Neuronal stem cell (in vitro differentiated cells): ENCODE results near the gene PCBP3.
"Not testable (repeated sequence)": the region's sequence is repeated elsewhere in the genome, so short reads cannot be mapped to it uniquely, and the experiment has no call there.

Experiments used
- DNase-seq: peaks from one replicate; pipeline ENCODE4 v3.0.0-alpha.2; 2013; ENCODE audit warnings: low spot score
- H2AFZ ChIP-seq: one replicate; pipeline ENCODE4 v1.6.1; 2013; ENCODE audit warnings: mild to moderate bottlenecking, low read length, inconsistent platforms
- H2AK5ac ChIP-seq: 2 replicates; pipeline ENCODE4 v1.6.1; 2013; ENCODE audit warnings: low read depth, mild to moderate bottlenecking, inconsistent platforms, low read length, moderate library complexity, mixed read lengths
- H2BK120ac ChIP-seq: 2 replicates; pipeline ENCODE4 v1.6.1; 2013; ENCODE audit warnings: low read depth, mild to moderate bottlenecking, inconsistent platforms, low read length, moderate library complexity, mixed read lengths
- H2BK12ac ChIP-seq: one replicate; pipeline ENCODE4 v1.6.1; 2013; ENCODE audit warnings: low read length, inconsistent platforms
- H2BK15ac ChIP-seq: 2 replicates; pipeline ENCODE4 v1.6.1; 2013; ENCODE audit warnings: mild to moderate bottlenecking, low read length, inconsistent platforms, mixed read lengths
- H2BK5ac ChIP-seq: one replicate; pipeline ENCODE4 v1.6.1; 2013; ENCODE audit warnings: inconsistent platforms, mild to moderate bottlenecking, low read length, moderate library complexity
- H3K14ac ChIP-seq: one replicate; pipeline ENCODE4 v1.6.1; 2013; ENCODE audit warnings: low read length, inconsistent platforms
- H3K18ac ChIP-seq: 2 replicates; pipeline ENCODE4 v1.6.1; 2013; ENCODE audit warnings: low read length, inconsistent platforms
- H3K23ac ChIP-seq: 2 replicates; pipeline ENCODE4 v1.6.1; 2013; ENCODE audit warnings: low read depth, mild to moderate bottlenecking, mixed read lengths, low read length, inconsistent platforms; ENCODE audit not compliant: poor library complexity
- H3K27ac ChIP-seq: replicated peaks from 3 replicates; pipeline ENCODE4 v1.5.1; 2013; ENCODE audit warnings: low read length, inconsistent platforms
- H3K27me3 ChIP-seq, 3 experiments: 2 replicates each; pipeline ENCODE4 v1.6.1; 2013; ENCODE audit warnings: low read length in 3 of 3, mild to moderate bottlenecking in 2 of 3, inconsistent platforms in 1 of 3, low read depth in 1 of 3, mixed read lengths in 1 of 3, moderate library complexity in 1 of 3; ENCODE audit not compliant: control insufficient read depth in 3 of 3, insufficient read depth in 3 of 3
- H3K36me3 ChIP-seq, 2 donors: replicated peaks in 1 of 2; 2 replicates each; pipeline ENCODE4 v1.6.1; 2013; ENCODE audit warnings: low read length in 2 of 2; ENCODE audit not compliant: control insufficient read depth in 2 of 2, insufficient read depth in 2 of 2
- H3K4ac ChIP-seq: 2 replicates; pipeline ENCODE4 v1.6.1; 2013; ENCODE audit warnings: inconsistent platforms, mild to moderate bottlenecking, low read length, moderate library complexity
- H3K4me1 ChIP-seq, 2 donors: 1 replicate in 1 of 2; 2 replicates in 1 of 2; pipeline ENCODE4 v1.6.1; 2013; ENCODE audit warnings: low read length in 2 of 2, low read depth in 1 of 2; ENCODE audit not compliant: control insufficient read depth in 2 of 2, insufficient read depth in 1 of 2
- H3K4me2 ChIP-seq: one replicate; pipeline ENCODE4 v1.6.1; 2013; ENCODE audit warnings: mild to moderate bottlenecking, low read length, inconsistent platforms; ENCODE audit not compliant: insufficient read depth, poor library complexity, severe bottlenecking
- H3K4me3 ChIP-seq, 2 donors: 2 replicates each; pipeline ENCODE4 v1.5.1; 2013; ENCODE audit warnings: low read length in 2 of 2, mild to moderate bottlenecking in 2 of 2, inconsistent platforms in 1 of 2, moderate library complexity in 1 of 2
- H3K79me1 ChIP-seq: one replicate; pipeline ENCODE4 v1.6.1; 2013; ENCODE audit warnings: low read depth, mild to moderate bottlenecking, inconsistent platforms, low read length, moderate library complexity
- H3K9ac ChIP-seq: one replicate; pipeline ENCODE4 v1.6.1; 2013; ENCODE audit warnings: mild to moderate bottlenecking, low read depth, low read length, inconsistent platforms; ENCODE audit not compliant: poor library complexity
- H3K9me3 ChIP-seq, 2 donors: replicated peaks in 1 of 2; 2 replicates each; pipeline versions ENCODE3 to v1.6.1; 2013; ENCODE audit warnings: low read length in 2 of 2, mild to moderate bottlenecking in 2 of 2, inconsistent platforms in 1 of 2, low read depth in 1 of 2, mixed read lengths in 1 of 2, moderate library complexity in 1 of 2; ENCODE audit not compliant: control insufficient read depth in 2 of 2, insufficient read depth in 1 of 2
- H4K8ac ChIP-seq: one replicate; pipeline ENCODE4 v1.6.1; 2013; ENCODE audit warnings: low read depth, mild to moderate bottlenecking, inconsistent platforms, low read length, moderate library complexity
- H4K91ac ChIP-seq: one replicate; pipeline ENCODE4 v1.6.1; 2013; ENCODE audit warnings: low read length, low read depth, mild to moderate bottlenecking, inconsistent platforms; ENCODE audit not compliant: poor library complexity
- WGBS, 2 donors: extraction: QIAGEN DNeasy Blood & Tissue Kit; methylation state at CpG; one replicate each; pipeline ENCODE4 v1.1.7; 2013; ENCODE audit warnings: missing lambda C conversion rate in 2 of 2, mixed read lengths in 1 of 2; ENCODE audit not compliant: insufficient read length in 2 of 2, insufficient replicate concordance in 1 of 2; ENCODE audit errors: extremely low coverage in 2 of 2; 5-methylcytosine and 5-hydroxymethylcytosine counted together

PCBP3 gene

GRCh38 chr21:45815781-45816180 lies 172.3 kb downstream of the PCBP3 start:
- not testable (repeated sequence) for H4K8ac ChIP-seq, H3K4ac ChIP-seq, H2BK12ac ChIP-seq, H2AK5ac ChIP-seq, H3K27ac ChIP-seq, DNase-seq, H3K9me3 ChIP-seq, H3K4me1 ChIP-seq, H3K36me3 ChIP-seq, H2BK120ac ChIP-seq, H2AFZ ChIP-seq, H4K91ac ChIP-seq, H3K23ac ChIP-seq, H3K79me1 ChIP-seq, H3K27me3 ChIP-seq, H3K9ac ChIP-seq, H3K4me3 ChIP-seq, H3K14ac ChIP-seq, H2BK15ac ChIP-seq, H3K18ac ChIP-seq, H3K4me2 ChIP-seq, H2BK5ac ChIP-seq

- no peak overlapping the region for H3K23ac ChIP-seq
- peaks cover 4% of the 10 kb centered on the region in 2 donors for H3K4me1 ChIP-seq
- H2BK15ac ChIP-seq: no peak overlapping the region
- H3K9ac ChIP-seq: no peak overlapping the region
- H4K91ac ChIP-seq: no peak overlapping the region
- H3K9me3 ChIP-seq: peaks cover 0 to 2% of the 10 kb centered on the region in 2 donors
- no peak overlapping the region for H2BK5ac ChIP-seq
- no CpG with 5 or more reads among the region's 14 CpGs for WGBS, 2 donors
- H3K4me2 ChIP-seq: no peak overlapping the region
- H3K14ac ChIP-seq: no peak overlapping the region
- no peak overlapping the region for H3K4me3 ChIP-seq
- no peak overlapping the region for H2BK12ac ChIP-seq
- H3K79me1 ChIP-seq: no peaks in the 10 kb centered on the region
- peaks cover 0 to 12% (median 0%) of the 10 kb centered on the region in 3 experiments for H3K27me3 ChIP-seq
- no peak overlapping the region for H3K4ac ChIP-seq
- H3K18ac ChIP-seq: no peak overlapping the region
- no peak overlapping the region for H3K27ac ChIP-seq
- DNase-seq: no peak
- no peak overlapping the region for H4K8ac ChIP-seq
- no peaks in the 10 kb centered on the region for H3K36me3 ChIP-seq
- H2BK120ac ChIP-seq: no peak overlapping the region
- no peak overlapping the region for H2AK5ac ChIP-seq
- H2AFZ ChIP-seq: no peak overlapping the region
Observed at GRCh38 chr21:45816794-45817193, 173.3 kb downstream of the PCBP3 start.

GRCh38 chr21:45817345-45817744 lies 173.8 kb downstream of the PCBP3 start:
- H2BK15ac ChIP-seq: no peak overlapping the region
- H3K4me3 ChIP-seq: no peak overlapping the region

GRCh38 chr21:45818276-45818903 lies 174.9 kb downstream of the PCBP3 start:
- Histone ChIP-seq H3K4me3 (no peak overlapping the region), H3K27ac (no peak overlapping the region), H2BK15ac (no peak overlapping the region), H2AK5ac (no peak overlapping the region), H3K4me2 (no peak overlapping the region), H3K23ac (no peak overlapping the region), H3K79me1 (no peaks in the 10 kb centered on the region), H3K9ac (no peak overlapping the region), H4K8ac (no peak overlapping the region), H3K36me3 (no peaks in the 10 kb centered on the region), H3K9me3 (peaks cover 0 to 2% of the 10 kb centered on the region in 2 donors), H3K4ac (no peak overlapping the region), H3K14ac (no peak overlapping the region), H3K27me3 (peaks cover 0 to 22% (median 0%) of the 10 kb centered on the region in 3 experiments), H4K91ac (no peak overlapping the region), H2BK120ac (no peak overlapping the region), H2AFZ (no peak overlapping the region), H2BK12ac (no peak overlapping the region), H3K18ac (no peak overlapping the region), H3K4me1 (peaks cover 4% of the 10 kb centered on the region in 2 donors), H2BK5ac (no peak overlapping the region)
- DNase-seq: no peak
- no CpG with 5 or more reads among the region's 11 CpGs for WGBS, 2 donors

More at GRCh38 chr21:45817345-45817744, 173.8 kb downstream of the PCBP3 start:
- Histone ChIP-seq H3K79me1 (no peaks in the 10 kb centered on the region), H2AK5ac (no peak overlapping the region), H3K4me2 (no peak overlapping the region), H3K14ac (no peak overlapping the region), H3K36me3 (no peaks in the 10 kb centered on the region), H2BK5ac (no peak overlapping the region), H3K27me3 (peaks cover 0 to 15% (median 0%) of the 10 kb centered on the region in 3 experiments), H3K23ac (no peak overlapping the region), H2BK120ac (no peak overlapping the region), H4K91ac (no peak overlapping the region), H3K18ac (peak overlapping the region; percentile 38), H2AFZ (peak overlapping the region; percentile 3), H3K9me3 (peaks cover 0 to 2% of the 10 kb centered on the region in 2 donors), H3K9ac (no peak overlapping the region), H3K4me1 (peaks cover 4% of the 10 kb centered on the region in 2 donors), H3K27ac (no peak overlapping the region), H4K8ac (no peak overlapping the region), H2BK12ac (no peak overlapping the region), H3K4ac (no peak overlapping the region)
- DNase-seq: no peak
- no CpG with 5 or more reads among the region's 13 CpGs for WGBS, 2 donors
